SK-N-MC (cell line): Measurements from ENCODE around the gene RPS3.

Experiments
- EZH2 ChIP-seq: fragments of 200-600 bp; sonication (generic); IDR thresholded peaks from one replicate; pipeline ENCODE4 v1.6.1; 2017; ENCODE audit warnings: antibody characterized with exemption
- POLR2AphosphoS5 ChIP-seq: IDR thresholded peaks from 2 replicates; pipeline ENCODE4 v1.6.1; 2012; ENCODE audit warnings: mild to moderate bottlenecking, low read depth, low read length, borderline replicate concordance

DNA sequence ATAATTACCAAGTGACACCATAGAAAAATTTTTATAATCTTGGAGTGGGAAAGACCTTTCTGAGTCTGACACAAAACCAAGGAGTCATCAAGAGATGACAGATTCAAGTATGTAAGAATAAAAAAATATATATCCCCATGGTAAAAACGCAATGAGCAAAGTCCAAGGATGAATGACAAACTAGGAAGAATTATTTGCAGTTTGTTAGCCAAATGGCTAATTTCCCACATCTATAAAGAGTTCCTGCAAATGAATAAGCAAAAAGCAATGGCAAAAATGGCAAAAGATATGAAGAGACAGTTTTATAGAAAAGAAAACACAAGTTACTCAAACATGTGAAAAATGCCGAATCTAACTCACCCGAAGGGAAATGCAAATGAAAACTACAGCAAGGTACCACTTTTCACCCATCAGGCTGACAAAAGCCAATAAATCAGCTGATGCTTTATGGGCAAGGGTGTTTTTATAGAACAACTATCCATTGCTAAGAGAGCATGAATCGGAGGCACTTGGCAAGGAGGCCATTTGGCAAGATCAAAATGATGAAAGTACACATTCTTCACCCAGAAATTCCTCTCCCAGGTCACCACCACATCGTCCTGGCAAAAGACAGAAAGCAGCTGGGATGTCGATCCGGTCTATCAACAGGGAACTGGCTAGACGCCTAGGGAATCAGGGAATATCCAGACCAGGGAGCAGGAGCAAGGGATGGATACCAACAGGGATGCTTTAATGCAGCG lies 54.8 kb downstream of the RPS3 start:
- no peak for TF ChIP-seq EZH2
- TF ChIP-seq POLR2AphosphoS5: no peak
